Stomach (tissue), 4 donors: Measurements from ENCODE around the gene SPATA31D1.

Source experiments
- EP300 ChIP-seq: sonication (generic); formaldehyde crosslinking; IDR thresholded peaks from one replicate; pipeline ENCODE4 v1.6.1; 2017; ENCODE audit warnings: antibody characterized with exemption
- POLR2A ChIP-seq, 4 donors: fragments of 450-650 bp; IDR thresholded peaks; one replicate each; pipeline ENCODE4 v1.6.1; 2016; ENCODE audit warnings: antibody characterized with exemption in 4 of 4, control low read depth in 2 of 4, mild to moderate bottlenecking in 1 of 4, moderate library complexity in 1 of 4
- TF ChIP-seq, protein P1 (sequence below), 7 experiments: fragments of 450-650 bp in 4 of 7; fragments of 200-600 bp in 3 of 7; sonication (generic) in 3 of 7; IDR thresholded peaks; one replicate each; pipeline ENCODE4 v1.5.1; 2016 to 2019; ENCODE audit warnings: antibody characterized with exemption in 7 of 7, control low read depth in 2 of 7, mild to moderate bottlenecking in 1 of 7

DNA sequence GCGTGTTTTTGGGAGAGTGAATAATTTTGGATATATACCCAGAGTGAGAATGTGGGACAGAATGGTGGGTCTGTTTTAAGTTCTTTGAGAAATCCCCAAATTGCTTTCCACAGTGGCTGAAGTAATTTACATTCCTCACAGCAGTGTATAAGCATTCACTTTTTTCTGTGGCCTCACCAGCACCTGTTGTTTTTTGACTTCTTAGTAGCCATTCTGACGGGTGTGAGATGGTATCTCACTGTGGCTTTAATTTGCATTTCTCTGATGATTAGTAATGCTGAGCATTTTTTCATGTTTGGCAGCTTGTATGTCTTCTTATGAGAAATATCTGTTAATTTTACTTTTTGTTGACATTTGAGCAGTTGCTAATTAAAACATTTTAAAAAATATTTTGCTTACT is 9.4 kb upstream of the SPATA31D1 start:
- TF ChIP-seq EP300 (no peak), POLR2A (IDR thresholded peaks at IDR 0.05) (no peak)
- TF ChIP-seq, protein P1, sequence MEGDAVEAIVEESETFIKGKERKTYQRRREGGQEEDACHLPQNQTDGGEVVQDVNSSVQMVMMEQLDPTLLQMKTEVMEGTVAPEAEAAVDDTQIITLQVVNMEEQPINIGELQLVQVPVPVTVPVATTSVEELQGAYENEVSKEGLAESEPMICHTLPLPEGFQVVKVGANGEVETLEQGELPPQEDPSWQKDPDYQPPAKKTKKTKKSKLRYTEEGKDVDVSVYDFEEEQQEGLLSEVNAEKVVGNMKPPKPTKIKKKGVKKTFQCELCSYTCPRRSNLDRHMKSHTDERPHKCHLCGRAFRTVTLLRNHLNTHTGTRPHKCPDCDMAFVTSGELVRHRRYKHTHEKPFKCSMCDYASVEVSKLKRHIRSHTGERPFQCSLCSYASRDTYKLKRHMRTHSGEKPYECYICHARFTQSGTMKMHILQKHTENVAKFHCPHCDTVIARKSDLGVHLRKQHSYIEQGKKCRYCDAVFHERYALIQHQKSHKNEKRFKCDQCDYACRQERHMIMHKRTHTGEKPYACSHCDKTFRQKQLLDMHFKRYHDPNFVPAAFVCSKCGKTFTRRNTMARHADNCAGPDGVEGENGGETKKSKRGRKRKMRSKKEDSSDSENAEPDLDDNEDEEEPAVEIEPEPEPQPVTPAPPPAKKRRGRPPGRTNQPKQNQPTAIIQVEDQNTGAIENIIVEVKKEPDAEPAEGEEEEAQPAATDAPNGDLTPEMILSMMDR (IDR thresholded peaks at IDR 0.05), result no peak
